Activated T-cell treated with anti-CD3 and anti-CD28 coated beads for 4 hours (primary cell): ENCODE measurements around the gene LRIG3.
"Not testable (repeated sequence)": the region's sequence is repeated elsewhere in the genome, so short reads cannot be mapped to it uniquely, and the experiment has no call there.

Experiments
- DNase-seq: peaks from one replicate; pipeline ENCODE4 v3.0.0-alpha.2; 2020

LRIG3 gene

DNA sequence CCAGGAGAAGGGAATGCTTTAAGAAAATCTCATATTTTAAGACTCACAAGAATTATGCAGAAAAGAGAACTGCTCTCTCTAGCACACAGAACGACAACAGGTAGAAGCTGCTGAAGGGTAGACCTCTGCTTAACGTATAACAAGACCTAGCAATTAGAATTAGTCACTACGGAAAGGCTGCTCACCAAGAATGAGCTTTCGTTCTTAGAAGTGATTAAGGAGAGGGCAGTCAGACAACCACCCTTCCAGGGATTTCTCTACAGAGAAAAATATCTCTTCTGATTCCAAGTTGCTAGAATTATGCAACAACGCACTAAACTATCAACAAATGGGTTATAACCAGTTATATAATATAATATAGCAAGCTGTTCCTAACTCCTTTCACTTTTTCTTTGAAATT, 18.6 kb downstream of the LRIG3 start:
- no peak for DNase-seq

DNA sequence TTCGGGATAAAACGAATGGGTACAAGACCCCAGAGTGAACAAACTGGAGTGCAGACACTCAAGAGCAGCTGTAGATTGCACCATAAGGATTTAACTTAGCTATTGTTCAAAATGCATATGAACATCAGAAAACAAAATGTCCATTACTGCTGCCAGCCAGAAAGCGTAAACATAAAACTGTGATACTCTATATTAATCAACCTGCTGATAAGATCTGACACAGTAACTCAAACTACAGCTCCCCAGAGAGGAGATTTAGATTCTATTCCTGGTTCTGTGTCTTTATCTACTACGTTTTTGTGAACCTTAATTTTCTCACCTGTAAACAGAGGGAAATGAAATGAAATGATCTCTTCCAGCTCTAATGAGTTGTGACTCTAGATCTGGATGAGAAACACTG, 22.3 kb downstream of the LRIG3 start:
- no peak for DNase-seq

DNA sequence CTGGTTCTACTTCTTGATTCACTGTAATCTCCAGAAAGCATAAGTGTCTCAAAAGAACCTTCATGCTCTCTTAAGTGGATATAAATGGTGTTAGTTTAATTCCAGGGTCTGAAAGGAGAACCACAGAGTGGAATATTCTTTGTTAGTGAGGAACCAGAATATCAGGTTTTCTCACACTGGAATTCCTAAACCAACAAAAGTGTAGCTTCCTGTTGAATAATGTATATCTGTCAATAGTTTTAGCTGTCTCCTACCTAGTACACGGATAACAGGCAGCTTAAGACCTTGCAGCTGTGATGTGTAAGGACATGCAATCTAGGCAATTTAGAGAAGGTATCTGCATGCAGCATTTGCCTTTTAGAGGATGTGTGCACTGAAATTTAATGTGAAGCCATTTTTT, 24.0 kb downstream of the LRIG3 start:
- no peak for DNase-seq

DNA sequence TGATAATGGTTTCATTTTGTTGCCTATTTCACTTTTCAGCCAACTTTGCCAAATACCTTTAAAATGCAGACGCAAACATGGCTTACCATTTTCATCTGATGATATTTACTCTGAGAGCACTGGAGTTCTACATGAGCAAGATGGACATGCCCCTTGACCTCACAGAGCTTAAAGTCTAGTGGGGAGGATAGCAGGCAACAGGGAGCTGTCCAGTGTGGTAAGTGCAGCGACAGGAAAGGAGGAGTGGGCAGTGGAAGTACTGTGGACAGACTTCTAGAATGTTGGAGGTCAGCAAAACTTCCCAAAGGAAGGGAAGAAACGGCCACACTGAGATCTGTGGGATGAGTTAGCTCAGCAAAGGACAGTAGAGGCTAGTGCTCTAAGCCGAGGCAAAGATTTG, 25.3 kb downstream of the LRIG3 start:
- DNase-seq = no peak

DNA sequence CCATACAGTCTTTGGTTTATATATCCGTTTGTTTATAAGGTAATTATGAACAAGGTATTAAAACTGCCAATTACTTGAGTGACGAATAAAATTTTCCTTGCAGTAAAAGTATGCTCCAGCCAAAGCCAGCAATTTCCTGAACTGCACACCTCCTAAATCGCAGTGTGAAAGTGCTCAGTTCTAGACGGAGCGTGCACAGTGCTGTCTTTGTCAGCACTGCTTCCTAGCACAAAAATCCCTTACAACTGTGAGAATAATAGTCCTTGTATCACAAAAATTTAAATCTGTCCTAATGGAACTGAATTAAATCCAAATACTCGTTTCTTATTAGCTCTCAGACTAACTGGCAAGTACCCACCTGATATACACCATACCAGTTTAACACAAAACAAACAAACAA, 26.3 kb downstream of the LRIG3 start:
- DNase-seq = no peak

DNA sequence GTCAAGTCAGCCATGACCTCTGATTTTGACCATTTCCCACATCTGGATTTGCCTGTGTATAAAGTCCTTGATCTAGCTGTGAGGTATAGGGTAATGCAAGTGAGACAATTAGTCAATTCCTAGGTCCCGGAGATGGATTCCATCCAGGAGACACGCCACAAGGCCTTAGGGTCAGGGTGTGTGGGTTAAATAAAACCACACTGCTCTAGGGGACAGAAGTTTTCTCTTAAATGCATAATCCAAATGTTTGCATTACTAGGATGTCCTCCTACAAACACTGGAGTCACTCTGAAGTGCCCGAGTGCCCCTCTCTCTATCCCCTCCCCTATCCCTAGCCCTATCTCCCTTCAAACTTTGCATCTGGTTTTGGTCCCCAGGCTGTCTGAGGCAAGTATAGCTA, 26.8 kb downstream of the LRIG3 start:
- DNase-seq = no peak

DNA sequence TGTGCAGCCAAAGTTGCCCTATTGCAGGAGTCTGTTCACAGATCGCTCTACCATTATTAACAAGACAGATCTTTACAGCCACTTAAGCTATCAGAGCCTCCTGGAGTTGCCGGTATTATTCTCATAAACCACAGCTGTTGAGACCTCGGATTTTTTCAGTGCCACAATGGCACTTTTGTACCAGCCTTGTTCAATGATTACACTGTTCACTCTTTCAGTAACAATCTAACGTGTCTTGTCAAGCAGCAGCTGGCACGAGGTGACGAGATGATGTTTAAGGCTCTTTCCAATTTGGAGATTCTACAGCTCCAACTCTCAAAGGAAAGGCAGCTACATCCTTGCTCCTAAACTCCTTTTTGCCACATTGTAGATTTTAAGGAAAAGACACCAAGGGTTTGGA, 30.7 kb downstream of the LRIG3 start:
- no peak for DNase-seq

DNA sequence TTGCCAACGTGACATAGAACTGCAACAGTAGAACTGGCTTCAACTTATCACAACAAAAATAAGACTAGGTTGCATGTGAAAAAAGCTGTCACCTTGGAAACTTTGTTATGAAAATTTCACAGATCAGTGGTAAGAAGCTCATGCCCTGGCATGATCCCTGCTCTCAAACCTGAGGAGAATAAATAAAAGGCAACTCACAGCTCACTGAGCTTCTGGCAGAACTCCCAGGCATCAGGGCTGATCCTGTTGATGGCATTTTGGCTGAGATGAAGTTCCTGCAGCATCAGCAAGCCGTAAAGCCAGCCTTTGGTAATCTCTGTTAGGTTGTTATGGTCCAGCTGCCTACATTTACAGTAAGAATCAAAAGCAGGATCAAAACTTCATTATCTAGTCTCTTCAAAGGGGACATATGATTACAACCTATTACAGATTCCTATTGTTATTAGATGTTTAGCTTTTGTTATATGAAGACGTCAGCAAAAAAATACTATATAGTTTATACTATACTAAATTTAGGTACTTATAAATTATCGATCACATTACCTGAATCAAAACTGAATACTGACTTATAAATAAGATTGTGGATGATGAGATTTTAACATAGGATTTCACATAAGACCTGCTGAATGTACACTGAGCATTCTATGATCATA, 32.0 kb downstream of the LRIG3 start:
- no peak for DNase-seq

DNA sequence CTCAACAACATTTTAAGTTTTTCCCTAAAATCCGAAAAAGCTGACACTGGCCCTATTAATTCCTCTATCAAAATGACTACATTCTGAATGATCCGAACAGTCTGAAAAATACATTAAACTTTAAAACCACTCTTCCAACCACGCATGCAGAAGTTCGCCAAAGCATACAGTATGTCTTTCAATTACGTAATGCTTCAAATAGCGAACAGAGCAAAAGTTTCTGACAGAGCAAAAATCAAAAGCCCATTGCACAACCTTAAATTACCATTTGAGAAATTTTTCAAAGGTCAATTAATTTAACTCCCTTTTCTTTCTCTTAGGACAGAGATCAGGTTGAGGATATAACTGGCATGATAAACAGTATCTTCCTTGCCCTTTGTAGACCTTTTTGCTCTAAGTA, 33.2 kb downstream of the LRIG3 start:
- no peak for DNase-seq

DNA sequence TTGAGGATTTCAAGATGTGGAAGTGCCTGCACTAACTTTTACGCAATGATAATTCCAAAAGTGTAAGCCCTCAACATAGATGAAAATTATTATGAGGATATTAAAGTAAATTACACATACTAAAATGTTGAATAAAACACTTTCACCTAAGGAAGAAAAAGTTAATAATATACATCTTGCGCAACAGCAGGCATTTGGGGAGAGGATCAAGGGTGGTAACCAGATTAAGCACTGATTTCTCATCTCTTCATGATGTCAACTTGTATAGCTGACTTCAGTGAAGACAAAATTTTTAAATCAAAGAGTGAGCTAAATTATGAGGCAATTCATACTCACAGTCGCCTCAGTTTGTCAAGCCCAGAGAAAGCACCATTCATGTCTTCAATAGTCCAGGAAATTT, 33.8 kb downstream of the LRIG3 start:
- no peak for DNase-seq

DNA sequence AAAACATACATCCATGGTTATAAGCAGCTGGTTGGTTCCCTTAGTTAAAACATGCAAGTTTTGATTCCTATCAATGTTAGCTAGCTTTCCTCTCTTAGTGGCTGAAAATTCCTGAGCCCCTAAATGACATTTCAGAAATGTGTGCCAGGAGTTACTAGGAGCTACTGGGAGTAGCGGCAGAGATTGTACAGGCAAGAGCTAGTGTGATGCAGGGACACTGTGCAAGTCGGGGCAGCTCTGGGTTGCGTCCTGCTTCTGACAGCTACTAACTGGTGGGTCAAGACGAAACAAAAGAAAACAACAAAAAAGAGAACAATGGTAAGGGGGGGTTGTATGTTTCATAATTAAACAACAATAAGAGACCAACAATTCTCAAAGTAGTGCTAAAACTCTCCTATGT, 35.4 kb downstream of the LRIG3 start:
- DNase-seq = no peak

DNA sequence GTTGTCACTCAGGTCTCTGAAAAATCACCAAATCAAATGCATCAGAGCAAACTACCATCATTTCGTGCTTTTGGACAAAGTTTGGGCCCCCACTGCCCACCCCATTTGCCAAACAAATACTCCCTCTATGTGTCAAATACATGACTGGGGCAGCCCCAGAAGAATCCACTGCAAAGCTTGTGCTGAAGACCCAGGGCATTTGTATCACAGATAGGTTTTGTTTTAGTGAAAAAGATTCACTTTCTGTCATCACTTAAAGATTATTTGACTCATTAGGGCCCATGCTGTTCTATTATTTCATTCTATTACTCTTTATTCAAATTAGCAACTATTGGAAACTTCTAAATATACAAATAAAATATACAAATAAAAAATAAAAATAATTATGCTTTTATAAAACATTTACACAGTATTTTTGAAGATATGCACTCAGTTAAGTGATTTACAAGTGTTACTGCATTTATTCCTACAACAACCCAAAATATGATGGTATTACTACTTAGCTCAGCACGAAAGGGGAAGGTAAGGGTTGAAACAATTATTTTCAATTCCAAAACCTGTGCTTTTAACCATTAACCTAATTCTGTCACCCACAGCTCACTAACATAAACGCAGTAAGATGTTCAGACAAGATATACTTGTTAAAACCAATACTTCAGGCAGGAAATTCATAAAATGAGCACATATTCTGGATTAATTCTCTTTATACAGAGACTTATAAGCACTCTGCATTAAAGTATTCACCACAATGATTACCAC, 36.5 kb downstream of the LRIG3 start:
- no peak for DNase-seq

DNA sequence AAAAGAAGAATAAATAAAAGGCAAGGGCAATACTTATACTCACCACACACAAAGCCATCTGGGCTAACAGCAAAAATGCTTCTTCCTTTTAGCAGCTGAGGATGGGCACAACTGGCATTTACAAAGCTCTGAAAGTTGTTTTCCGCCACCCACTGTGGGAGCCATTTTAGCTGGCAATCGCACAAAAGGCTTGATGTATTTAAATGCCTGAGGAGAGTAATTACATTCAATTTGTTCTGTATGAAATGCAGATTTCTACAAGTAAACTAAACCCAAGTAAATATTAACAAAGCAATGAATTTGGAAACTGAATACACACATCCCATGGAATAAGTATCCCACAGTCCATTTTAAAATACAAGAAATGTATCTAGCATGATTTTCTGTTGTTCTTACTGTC, 37.5 kb downstream of the LRIG3 start:
- DNase-seq = no peak

DNA sequence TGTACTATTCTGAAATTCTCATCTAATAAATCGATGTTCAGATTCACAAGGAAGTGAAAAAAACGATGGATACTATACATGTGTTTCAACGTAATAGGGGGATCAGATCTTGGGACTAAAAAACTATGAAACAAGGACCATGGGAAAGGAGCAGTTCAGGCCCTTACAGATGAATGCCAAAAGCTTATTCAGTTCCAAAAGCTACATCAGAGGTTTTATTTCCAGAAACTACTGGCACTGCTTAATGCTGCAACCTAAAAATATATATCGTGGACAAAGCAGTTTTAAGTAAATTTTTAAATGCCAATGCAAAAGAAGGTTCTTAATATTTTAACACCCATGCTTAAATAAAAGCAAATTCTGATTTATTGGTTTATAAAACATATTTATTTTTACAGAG, 38.5 kb downstream of the LRIG3 start:
- no peak for DNase-seq

DNA sequence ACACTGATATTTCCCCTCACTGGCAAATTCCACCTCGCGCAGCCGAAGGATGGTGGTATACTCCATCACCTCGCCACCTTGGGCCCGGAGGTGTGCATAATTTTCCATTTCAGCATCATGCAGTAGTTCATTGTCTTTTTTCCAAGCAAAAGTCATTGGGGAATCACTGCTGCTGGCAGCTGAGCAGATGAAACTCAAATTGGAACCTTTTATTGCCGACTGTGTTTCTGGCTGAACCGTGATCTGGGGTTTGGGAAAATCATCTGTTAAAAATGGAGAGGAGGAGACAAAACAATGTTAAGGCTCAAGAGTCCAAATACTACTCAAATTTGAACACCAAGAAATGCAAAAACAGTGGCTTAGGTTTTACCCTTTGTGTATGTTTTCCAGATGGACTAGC, 39.7 kb downstream of the LRIG3 start:
- no peak for DNase-seq

DNA sequence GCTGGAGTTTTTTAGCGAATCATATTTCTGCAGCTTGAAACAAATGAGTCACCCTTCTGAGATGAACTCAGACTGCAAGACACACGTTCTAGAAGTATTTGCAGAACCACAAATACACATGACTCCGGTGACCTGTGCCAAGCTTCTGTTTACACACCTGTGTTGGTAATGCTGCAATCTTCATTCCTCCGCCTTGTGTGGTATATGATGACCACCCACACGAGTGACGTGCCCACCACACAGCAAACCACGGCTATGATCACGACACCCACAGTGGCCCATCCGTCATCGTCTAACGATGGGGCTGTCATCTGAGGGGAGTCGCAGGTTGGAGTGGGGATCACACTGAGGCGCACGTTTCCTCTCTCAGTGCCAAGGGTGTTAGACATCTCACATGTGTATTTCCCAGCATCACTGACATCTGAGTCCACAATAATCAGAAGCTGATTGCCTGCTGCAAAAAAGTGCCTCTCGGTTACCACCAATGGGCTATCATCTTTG, 43.0 kb downstream of the LRIG3 start:
- no peak for DNase-seq

DNA sequence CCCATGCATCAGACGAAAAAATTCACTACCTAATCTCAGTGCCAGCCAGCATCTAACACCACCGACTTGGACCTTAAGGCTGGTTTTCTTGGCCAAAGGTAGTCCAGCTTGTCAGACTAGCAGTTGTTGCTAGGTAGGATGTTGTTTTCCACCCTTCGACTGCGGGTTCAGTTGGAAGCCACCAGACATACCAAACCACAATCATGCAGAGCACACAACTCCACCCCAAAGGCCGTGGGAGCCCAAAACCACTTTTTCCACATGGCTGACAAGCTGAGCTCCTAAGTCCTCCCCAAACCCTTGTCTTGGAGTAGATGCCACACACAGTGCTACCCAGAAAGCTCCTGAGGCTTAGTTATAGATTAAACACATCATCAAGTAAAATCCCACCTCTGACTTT, 46.8 kb downstream of the LRIG3 start:
- no peak for DNase-seq

DNA sequence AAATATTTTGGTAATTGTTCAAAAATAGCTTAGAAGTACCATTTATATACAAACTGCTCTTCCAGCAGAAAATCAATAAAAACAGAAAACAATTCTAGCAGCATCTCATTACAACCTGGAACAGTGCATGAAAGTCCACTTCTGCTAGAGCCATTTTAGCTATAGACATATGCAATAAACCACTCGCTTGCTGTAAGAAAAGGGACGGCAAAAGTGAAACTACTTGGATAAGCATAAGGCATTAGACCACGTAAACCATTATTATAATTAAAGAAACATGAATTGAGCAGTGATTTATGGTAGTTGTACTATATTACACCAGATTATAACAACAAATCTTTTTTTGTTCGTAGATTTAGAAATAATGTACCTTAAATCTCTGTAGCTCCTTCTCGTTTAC, 48.7 kb downstream of the LRIG3 start:
- no peak for DNase-seq

DNA sequence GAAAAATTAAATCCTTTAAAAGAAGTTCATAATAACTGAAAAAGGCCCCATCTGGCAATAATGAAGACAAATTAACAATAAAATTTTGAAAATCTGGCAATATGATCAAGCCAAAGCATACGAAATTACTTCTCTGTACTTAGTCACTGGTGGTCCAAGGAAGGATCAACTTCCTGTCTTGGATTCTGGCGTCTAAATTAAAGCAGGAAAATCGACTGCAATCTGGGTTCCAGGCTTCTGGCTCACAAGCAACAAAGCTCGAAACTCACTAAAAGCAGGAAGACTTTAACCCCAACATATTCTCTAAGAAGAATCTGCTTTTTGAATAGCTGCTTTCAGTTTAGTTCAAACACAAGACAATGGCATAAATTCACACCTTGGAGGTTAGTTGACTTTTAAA, 49.7 kb downstream of the LRIG3 start:
- DNase-seq = no peak

DNA sequence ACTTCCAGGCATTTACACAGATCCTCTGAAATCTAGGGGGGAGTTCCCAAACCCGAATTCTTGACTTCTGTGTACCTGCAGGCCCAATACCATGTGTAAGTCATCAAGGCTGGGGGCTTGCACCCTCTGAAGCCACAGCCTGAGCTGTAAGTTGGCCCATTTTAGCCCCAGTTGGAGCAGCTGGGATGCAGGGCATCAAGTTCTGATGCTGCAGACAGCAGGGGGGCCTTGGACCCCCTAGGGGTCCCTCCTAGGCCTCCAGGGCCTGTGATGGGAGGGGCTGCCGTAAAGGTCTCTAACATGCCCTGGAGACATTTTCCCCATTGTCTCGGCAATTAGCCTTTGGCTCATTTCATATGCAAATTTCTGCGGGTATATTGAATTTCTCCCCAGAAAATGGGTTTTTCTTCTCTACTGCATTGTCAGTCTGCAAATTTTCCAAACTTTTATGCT, 59.5 kb downstream of the LRIG3 start:
- no peak for DNase-seq

DNA sequence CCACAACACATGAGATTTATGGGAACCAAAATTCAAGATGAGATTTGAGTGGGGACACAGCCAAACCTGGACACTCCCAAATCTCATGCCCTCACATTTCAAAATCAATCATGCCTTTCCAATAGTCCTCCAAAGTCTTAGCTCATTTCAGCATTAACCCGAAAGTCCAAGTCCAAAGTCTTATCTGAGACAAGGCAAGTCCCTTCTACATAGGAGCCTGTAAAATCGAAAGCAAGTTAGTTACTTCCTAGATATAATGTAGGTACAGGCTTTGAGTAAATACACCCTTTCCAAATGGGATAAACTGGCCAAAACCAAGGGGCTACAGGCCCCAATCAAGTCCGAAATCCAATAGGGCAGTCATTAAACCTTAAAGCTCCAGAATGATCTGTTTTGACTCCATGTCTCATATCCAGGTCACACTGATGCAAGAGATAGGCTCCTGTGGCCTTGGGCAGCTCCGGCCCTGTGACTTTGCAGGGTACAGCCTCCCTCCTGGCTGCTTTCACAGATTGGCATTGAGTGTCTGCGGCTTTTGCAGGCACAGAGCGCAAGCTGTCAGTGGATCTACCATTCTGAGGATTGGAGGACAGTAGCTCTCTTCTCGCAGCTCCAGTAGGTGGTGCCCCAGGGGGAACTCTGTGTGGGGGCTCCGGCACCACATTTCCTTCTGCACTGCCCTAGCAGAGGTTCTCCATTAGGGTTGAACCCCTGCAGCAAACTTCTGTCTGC, 60.1 kb downstream of the LRIG3 start:
- no peak for DNase-seq

DNA sequence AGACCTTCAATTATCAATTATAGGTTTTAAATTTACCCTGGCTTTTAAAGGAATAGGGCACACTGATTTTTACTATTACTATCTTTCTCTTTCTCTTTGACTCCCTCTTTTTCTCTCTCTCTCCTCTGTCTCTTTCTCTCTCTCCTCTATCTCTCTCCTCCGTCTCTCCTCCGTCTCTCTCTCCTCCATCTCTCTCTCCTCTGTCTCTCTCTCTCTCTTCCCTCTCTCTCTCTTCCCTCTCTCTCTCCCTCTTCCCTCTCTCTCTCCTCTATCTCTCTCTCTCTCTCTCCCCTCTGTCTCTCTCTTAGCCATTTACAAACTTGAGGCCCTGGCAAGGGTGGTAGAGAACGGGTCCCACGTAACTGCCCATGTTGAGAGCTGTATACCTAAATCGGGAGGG, 62.3 kb downstream of the LRIG3 start:
- DNase-seq = no peak

DNA sequence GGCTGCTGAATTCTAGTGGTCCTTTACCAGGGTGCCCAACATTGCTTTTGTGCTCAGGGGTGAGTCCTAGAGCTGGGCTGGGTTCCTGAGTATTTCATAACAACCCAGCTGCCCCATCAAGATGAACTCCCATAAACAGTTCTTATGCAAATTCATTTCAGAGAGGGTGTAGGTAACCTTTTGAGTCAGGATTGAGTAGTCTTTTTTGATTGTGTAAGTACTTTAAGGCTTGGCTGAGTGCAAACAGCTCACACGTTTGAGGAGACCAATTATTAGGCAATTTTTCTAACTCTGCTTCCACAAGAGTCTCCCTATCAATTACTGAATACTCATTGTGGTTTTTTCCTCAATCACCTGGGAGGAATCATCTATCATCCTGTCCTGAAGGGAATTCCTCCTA, 63.1 kb downstream of the LRIG3 start:
- DNase-seq = not testable (repeated sequence)

DNA sequence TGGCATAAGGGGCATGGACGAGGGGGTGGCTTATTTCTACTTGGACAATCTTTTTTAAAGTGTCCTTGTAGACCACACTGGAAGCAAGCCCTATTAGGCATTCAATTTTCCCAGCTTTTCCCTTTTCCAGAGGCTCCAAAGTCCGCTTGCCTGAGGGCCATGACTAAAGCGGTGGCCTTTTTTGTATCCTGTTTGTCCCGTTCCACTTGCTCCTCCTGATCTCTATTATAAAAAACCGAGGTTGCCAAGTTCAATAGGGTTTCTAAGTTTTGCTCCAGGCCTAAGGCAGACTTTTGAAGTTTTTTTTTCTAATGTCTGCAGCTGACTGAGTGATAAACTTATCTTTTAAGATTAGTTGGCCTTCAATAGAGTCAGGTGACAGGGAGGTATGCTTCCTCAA, 64.7 kb downstream of the LRIG3 start:
- DNase-seq = not testable (repeated sequence)
